ENCODE results near the gene DNAJA4.

GRCh38 chr15:78322243-78322642, 57.9 kb downstream of the DNAJA4 start:
- TF ChIP-seq POLR2A (IDR thresholded peaks at IDR 0.05) (no peak), CTCF (IDR thresholded peaks at IDR 0.05) (no peak)
